Astrocyte of the spinal cord (primary cell): Measurements from ENCODE around the gene MYO16.

ENCODE experiments used
- DNase-seq: peaks from one replicate; pipeline ENCODE4 v3.0.0; 2011; ENCODE audit warnings: low read depth, low spot score
- H3K4me3 ChIP-seq: 2 replicates; pipeline ENCODE4 v1.5.1; 2011; ENCODE audit warnings: low read depth, mild to moderate bottlenecking, low read length, moderate library complexity
- CTCF ChIP-seq: IDR thresholded peaks from 2 replicates; pipeline ENCODE4 v1.5.1; 2012; ENCODE audit warnings: low read depth, mild to moderate bottlenecking, low read length, inconsistent platforms
- in situ Hi-C: cut with HindIII; loops from 2 replicates; pipeline ENCODE4 v1.10.0; 2017; ENCODE audit warnings: low sequenced_read_pairs

Gene MYO16

DNA sequence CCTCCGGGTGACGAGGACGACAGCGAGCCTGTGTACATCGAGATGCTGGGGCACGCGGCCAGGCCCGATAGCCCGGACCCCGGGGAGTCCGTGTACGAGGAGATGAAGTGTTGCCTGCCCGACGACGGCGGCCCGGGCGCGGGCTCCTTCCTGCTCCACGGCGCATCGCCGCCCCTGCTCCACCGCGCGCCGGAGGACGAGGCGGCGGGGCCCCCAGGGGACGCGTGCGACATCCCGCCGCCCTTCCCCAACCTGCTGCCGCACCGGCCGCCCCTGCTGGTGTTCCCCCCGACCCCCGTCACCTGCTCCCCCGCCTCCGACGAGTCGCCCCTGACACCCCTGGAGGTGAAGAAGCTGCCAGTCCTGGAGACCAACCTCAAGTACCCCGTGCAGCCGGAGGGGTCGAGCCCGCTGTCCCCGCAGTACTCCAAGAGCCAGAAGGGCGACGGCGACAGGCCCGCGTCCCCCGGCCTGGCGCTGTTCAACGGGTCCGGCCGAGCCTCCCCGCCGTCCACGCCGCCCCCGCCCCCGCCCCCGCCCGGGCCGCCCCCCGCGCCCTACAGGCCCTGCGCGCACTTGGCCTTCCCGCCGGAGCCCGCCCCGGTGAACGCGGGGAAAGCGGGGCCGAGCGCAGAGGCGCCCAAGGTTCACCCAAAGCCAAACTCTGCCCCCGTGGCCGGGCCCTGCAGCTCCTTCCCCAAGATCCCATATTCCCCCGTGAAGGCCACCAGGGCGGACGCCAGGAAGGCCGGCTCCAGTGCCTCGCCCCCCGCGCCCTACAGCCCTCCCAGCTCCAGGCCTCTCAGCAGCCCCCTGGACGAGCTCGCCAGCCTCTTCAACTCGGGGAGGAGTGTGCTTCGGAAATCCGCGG, 511.3 kb downstream of the MYO16 start:
- TF ChIP-seq CTCF: no peak
- DNase-seq: no peak
- peak overlapping the region; percentile 25 for H3K4me3 ChIP-seq
- in situ Hi-C loops: no loop called here

GRCh38 chr13:109141706-109142105, 512.3 kb downstream of the MYO16 start:
- no peak for DNase-seq
- TF ChIP-seq CTCF: no peak
- in situ Hi-C loops: no loop called here
- no peak overlapping the region for H3K4me3 ChIP-seq

GRCh38 chr13:109144693-109145437, 515.5 kb downstream of the MYO16 start:
- no peak overlapping the region for H3K4me3 ChIP-seq
- DNase-seq: no peak
- in situ Hi-C loops: no loop called here
- TF ChIP-seq CTCF: no peak

- peak; percentile 92 for TF ChIP-seq CTCF
- in situ Hi-C loops: no loop called here
- DNase-seq: peak; percentile 76
These were observed 516.2 kb downstream of the MYO16 start for GRCh38 chr13:109145631-109146030.

DNA sequence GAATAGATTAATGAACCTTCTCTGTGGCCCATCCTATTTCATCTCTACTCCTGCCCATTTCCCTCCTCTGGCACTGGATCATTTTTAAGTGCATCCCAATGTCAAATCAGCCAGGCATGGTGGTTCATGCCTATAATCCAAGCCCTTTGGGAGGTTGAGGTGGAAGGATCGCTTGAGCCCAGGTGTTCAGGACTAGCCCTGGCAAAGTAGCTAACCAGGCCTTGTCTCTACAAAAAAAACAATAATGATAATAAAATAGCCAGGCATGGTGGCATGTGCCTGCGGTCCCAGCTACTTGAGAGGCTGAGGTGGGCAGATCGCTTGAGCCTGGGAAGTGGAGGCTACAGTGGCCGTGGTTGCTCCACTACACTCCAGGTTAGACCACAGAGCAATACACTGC, 517.0 kb downstream of the MYO16 start:
- H3K4me3 ChIP-seq: no peak overlapping the region
- no peak for DNase-seq
- TF ChIP-seq CTCF: no peak
- in situ Hi-C loops: no loop called here

More at GRCh38 chr13:109145631-109146030, 516.2 kb downstream of the MYO16 start:
- no peak overlapping the region for H3K4me3 ChIP-seq

DNA sequence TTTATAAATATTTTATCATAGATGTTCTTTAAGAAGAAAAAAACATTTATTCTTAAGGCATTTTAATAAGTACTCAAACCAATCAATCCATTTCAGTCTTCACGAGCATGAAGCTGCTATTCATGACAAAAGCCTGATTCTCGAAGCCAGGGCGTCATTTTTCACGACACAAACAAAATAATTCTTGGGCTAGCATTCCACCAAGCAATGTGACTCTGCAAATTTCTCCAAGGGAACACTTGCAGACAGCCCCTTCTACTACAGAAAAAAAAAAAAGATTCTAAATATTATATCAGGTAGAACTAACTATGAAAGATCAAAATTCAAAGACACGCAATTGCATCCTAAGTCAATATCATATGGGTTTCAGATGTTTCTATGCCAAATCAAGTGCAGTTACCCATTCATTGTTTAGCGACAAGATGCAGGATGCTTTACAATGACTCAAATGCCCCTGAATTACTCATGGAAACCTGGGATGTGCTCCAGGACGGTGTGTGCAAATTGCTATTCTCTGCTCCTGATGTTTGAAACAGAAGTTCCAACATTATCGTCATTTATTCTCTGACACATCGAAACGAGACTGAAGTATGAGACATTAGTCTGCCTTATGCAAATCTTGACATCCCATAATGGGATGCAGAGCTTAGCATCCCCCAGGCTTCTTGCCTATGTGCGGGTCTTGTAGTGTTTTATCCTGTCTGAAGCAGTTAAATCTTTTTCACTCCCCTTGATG, 517.7 kb downstream of the MYO16 start:
- no peak overlapping the region for H3K4me3 ChIP-seq
- DNase-seq: peak; percentile 91
- in situ Hi-C loops: no loop called here
- no peak for TF ChIP-seq CTCF
